Muscle of leg (tissue), 11 donors: ENCODE measurements around the gene CD99L2. TPM values are rescaled to one million over a fixed set of nuclear protein-coding genes. Genes with fewer than 3 reads are reported as not detected.
"Not testable (repeated sequence)": the region's sequence is repeated elsewhere in the genome, so short reads cannot be mapped to it uniquely, and the experiment has no call there.

Source experiments
- DNase-seq: peaks from one replicate; pipeline ENCODE4 v3.0.0; 2013
- H3K27ac ChIP-seq: one replicate; pipeline ENCODE4 v1.5.1; 2013; ENCODE audit warnings: mild to moderate bottlenecking, low read length, control low read depth
- H3K27me3 ChIP-seq: one replicate; pipeline ENCODE4 v1.6.1; 2013; ENCODE audit warnings: low read length; ENCODE audit not compliant: control insufficient read depth, insufficient read depth
- H3K36me3 ChIP-seq: one replicate; pipeline ENCODE4 v1.6.1; 2013; ENCODE audit warnings: low read length; ENCODE audit not compliant: control insufficient read depth, insufficient read depth
- H3K4me1 ChIP-seq: one replicate; pipeline ENCODE4 v1.6.1; 2013; ENCODE audit warnings: low read length; ENCODE audit not compliant: control insufficient read depth, insufficient read depth
- H3K4me3 ChIP-seq: one replicate; pipeline ENCODE4 v1.5.1; 2013; ENCODE audit warnings: low read length, control low read depth
- H3K9me3 ChIP-seq: replicated peaks from 2 replicates; pipeline ENCODE4 v1.6.1; 2013; ENCODE audit warnings: low read depth, low read length; ENCODE audit not compliant: control insufficient read depth
- WGBS: methylation state at CpG from one replicate; pipeline ENCODE4 v1.1.5; 2013; ENCODE audit warnings: missing lambda C conversion rate; ENCODE audit not compliant: insufficient coverage; 5-methylcytosine and 5-hydroxymethylcytosine counted together
- polyA plus RNA-seq, 8 donors: library from polyadenylated mRNA; unstranded; fragments of 120-200 nt; gene quantifications; one replicate each; pipeline versions ENCODE4 v1.2.1 to v1.2.3, GENCODE V29; 2013; ENCODE audit warnings: inconsistent platforms in 1 of 8, low replicate concordance in 1 of 8; ENCODE audit not compliant: insufficient read length in 8 of 8, insufficient read depth in 1 of 8
- total RNA-seq: library from RNA; stranded (reverse); fragments of 120-200 nt; gene quantifications from one replicate; pipeline ENCODE4 v1.2.4, GENCODE V29; 2013

The CD99L2 gene
- total and polyA plus RNA-seq, 9 donors, result 23.0 to 48.3 (median 41.6) TPM

DNA sequence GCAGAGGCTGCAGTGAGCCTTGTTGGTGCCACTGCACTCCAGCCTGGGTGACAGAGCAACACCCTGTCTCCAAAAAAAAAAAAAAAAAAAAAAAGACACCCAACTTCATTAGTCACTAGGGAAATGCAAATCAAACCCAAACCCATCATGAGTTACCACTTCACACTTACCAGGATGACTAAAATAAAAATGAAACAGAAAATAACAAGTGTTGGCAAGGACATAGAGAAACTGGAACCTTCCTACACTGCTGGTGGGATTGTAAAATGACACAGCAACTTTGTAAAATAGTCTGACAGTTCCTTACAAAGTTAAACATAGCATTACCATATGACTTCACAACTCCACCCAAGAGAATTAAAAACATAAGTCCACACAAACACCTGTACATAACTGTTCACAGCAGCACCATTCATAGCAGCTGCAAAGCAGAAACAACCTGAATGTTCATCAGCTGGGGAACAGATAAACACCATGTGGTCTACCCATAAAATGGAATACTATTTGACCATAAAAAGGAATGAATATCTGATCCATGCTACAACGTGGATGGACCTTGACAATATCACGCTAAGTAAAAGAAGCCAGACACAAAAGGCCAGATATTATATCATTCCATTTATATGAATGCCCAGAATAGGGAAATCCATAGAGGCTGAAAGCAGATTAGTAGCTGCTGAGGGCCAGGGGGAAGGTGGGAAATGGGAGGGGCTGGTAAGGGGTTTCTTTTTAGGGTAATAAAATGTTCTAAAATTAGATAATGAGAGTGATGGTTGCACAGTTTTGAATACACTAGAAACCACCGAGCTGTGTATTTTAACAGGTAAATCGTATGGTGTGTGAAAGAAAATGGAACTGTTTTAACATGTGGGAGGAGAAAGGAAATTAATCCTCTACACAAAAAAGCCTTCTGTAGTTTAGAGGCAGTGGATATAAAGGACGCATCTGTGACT is 18.3 kb downstream of the CD99L2 start:
- WGBS, result no CpG with 5 or more reads among the region's 5 CpGs

GRCh38 chrX:150875621-150876020 is 22.8 kb downstream of the CD99L2 start:
- 0% methylated on average over 1 of the region's 2 CpGs for WGBS
- not testable (repeated sequence) for H3K9me3 ChIP-seq, H3K27ac ChIP-seq, H3K4me3 ChIP-seq, H3K27me3 ChIP-seq, DNase-seq, H3K36me3 ChIP-seq
- H3K4me1 ChIP-seq, result peaks cover 14% of the 10 kb centered on the region

More for the DNA sequence above, 18.3 kb downstream of the CD99L2 start:
- Histone ChIP-seq H3K27me3 (no peaks in the 10 kb centered on the region), H3K4me1 (no peaks in the 10 kb centered on the region), H3K27ac (no peak overlapping the region), H3K9me3 (no peaks in the 10 kb centered on the region), H3K4me3 (no peak overlapping the region), H3K36me3 (no peaks in the 10 kb centered on the region)
- no peak for DNase-seq

GRCh38 chrX:150874448-150874847 is 24.0 kb downstream of the CD99L2 start:
- Histone ChIP-seq H3K4me1 (peaks cover 18% of the 10 kb centered on the region), H3K27me3 (no peaks in the 10 kb centered on the region), H3K9me3 (no peaks in the 10 kb centered on the region), H3K27ac (no peak overlapping the region), H3K4me3 (no peak overlapping the region), H3K36me3 (no peaks in the 10 kb centered on the region)
- DNase-seq, result no peak
- WGBS, result 88% methylated on average over 1 of the region's 5 CpGs

GRCh38 chrX:150873616-150874015 is 24.9 kb downstream of the CD99L2 start:
- no CpG with 5 or more reads among the region's 1 CpG for WGBS
- Histone ChIP-seq H3K4me3 (no peak overlapping the region), H3K27me3 (no peaks in the 10 kb centered on the region), H3K36me3 (no peaks in the 10 kb centered on the region), H3K27ac (no peak overlapping the region), H3K4me1 (peaks cover 18% of the 10 kb centered on the region), H3K9me3 (no peaks in the 10 kb centered on the region)
- peak; percentile 13 for DNase-seq

GRCh38 chrX:150872773-150873336 is 25.6 kb downstream of the CD99L2 start:
- Histone ChIP-seq H3K4me3 (no peak overlapping the region), H3K36me3 (no peaks in the 10 kb centered on the region), H3K4me1 (peaks cover 18% of the 10 kb centered on the region), H3K9me3 (no peaks in the 10 kb centered on the region), H3K27ac (peak overlapping the region; percentile 22), H3K27me3 (no peaks in the 10 kb centered on the region)
- WGBS, result 57% methylated on average over 3 of the region's 8 CpGs
- DNase-seq, result peak; percentile 42

GRCh38 chrX:150871341-150871811 is 27.1 kb downstream of the CD99L2 start:
- no peak for DNase-seq
- peak overlapping the region; percentile 40 for H3K27ac ChIP-seq
- H3K36me3 ChIP-seq, result no peaks in the 10 kb centered on the region
- no peaks in the 10 kb centered on the region for H3K27me3 ChIP-seq
- H3K4me3 ChIP-seq, result no peak overlapping the region
- H3K9me3 ChIP-seq, result no peaks in the 10 kb centered on the region
- peaks cover 18% of the 10 kb centered on the region for H3K4me1 ChIP-seq
- 80% methylated on average over 1 of the region's 3 CpGs for WGBS

DNA sequence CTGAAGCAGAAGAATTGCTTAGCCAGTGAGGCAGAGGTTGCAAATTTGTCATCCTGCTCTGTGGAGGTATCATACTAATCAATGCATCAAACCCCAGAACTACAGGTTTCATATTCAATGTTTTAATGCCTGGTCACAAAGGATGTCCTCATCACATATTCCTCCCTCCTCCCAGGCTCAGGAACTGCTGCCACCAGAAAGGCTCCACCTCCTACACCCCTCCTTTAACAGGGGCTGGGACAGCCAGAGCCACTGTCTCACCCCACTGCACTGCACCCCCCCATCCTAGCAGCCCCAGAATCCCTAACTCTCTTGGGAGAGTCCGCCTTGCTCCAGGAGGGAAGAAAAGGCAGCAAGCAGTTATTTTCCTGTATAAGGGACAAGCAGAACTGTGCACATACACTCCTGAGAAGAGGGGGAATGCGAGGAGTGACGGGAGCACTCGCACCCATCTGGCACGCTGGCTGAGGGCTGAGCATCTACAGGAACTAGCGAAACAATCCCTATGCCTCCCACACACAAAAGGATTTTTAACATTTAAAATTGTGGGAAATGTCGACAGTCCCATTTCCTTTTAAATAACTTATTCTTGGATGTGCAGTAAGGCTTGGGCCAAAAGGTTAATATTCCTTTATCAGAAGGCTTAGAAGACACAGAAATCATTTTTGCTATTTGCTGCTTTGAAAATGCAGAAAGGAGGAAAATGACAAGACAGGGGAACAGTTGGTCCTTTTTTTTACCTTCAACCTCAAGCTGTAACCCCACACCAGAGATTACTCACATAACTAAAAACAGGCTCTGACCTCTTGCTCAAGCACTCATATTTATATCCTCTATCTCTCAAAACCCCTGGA is 27.8 kb downstream of the CD99L2 start:
- no peaks in the 10 kb centered on the region for H3K9me3 ChIP-seq
- peak; percentile 6 for DNase-seq
- H3K27ac ChIP-seq, result peak overlapping the region; percentile 40
- peaks cover 18% of the 10 kb centered on the region for H3K4me1 ChIP-seq
- H3K36me3 ChIP-seq, result no peaks in the 10 kb centered on the region
- no CpG with 5 or more reads among the region's 7 CpGs for WGBS
- no peaks in the 10 kb centered on the region for H3K27me3 ChIP-seq
- no peak overlapping the region for H3K4me3 ChIP-seq

- Histone ChIP-seq H3K9me3 (no peaks in the 10 kb centered on the region), H3K4me3 (no peak overlapping the region), H3K36me3 (no peaks in the 10 kb centered on the region), H3K27me3 (no peaks in the 10 kb centered on the region), H3K27ac (no peak overlapping the region), H3K4me1 (peaks cover 18% of the 10 kb centered on the region)
- no peak for DNase-seq
- WGBS, result 92% methylated on average over 3 of the region's 4 CpGs
These were observed 28.4 kb downstream of the CD99L2 start for GRCh38 chrX:150870029-150870428.

GRCh38 chrX:150869450-150869849 is 29.0 kb downstream of the CD99L2 start:
- no peak for DNase-seq
- Histone ChIP-seq H3K27me3 (no peaks in the 10 kb centered on the region), H3K4me1 (peaks cover 18% of the 10 kb centered on the region), H3K27ac (no peak overlapping the region), H3K9me3 (no peaks in the 10 kb centered on the region), H3K36me3 (no peaks in the 10 kb centered on the region), H3K4me3 (no peak overlapping the region)
- WGBS, result no CpG with 5 or more reads among the region's 3 CpGs

GRCh38 chrX:150868625-150869024 is 29.8 kb downstream of the CD99L2 start:
- Histone ChIP-seq H3K4me3 (no peak overlapping the region), H3K27ac (no peak overlapping the region), H3K4me1 (peaks cover 15% of the 10 kb centered on the region), H3K27me3 (no peaks in the 10 kb centered on the region), H3K9me3 (no peaks in the 10 kb centered on the region), H3K36me3 (no peaks in the 10 kb centered on the region)
- WGBS, result no CpG with 5 or more reads among the region's 2 CpGs
- no peak for DNase-seq
